Stomach (tissue), 9 donors: ENCODE measurements around the gene VDR. TPM values are rescaled to one million over a fixed set of nuclear protein-coding genes. Genes with fewer than 3 reads are reported as not detected.

Source experiments
- DNase-seq, 2 donors: peaks; one replicate each; pipeline versions ENCODE4 v3.0.0 to v3.0.0-alpha.2; 2013 to 2019
- H3K27ac ChIP-seq, 5 donors: fragments of 200-600 bp in 4 of 5; sonication (generic) in 4 of 5; one replicate each; pipeline ENCODE4 v1.5.1; 2013 to 2019; ENCODE audit warnings: mild to moderate bottlenecking in 1 of 5, moderate library complexity in 1 of 5
- H3K27me3 ChIP-seq, 3 donors: fragments of 200-600 bp; sonication (generic); one replicate each; pipeline ENCODE4 v1.5.1; 2017 to 2019; ENCODE audit warnings: mixed run types in 1 of 3
- H3K36me3 ChIP-seq, 4 donors: fragments of 200-600 bp; sonication (generic); 1 replicate in 3 of 4; 2 replicates in 1 of 4; pipeline ENCODE4 v1.5.1; 2016 to 2019
- H3K4me1 ChIP-seq, 4 donors: fragments of 200-600 bp; sonication (generic); one replicate each; pipeline ENCODE4 v1.5.1; 2016 to 2019
- H3K4me3 ChIP-seq, 4 donors: fragments of 200-600 bp; sonication (generic) in 3 of 4; one replicate each; pipeline ENCODE4 v1.5.1; 2016 to 2019; ENCODE audit warnings: mild to moderate bottlenecking in 1 of 4
- H3K9me3 ChIP-seq, 4 donors: fragments of 200-600 bp; sonication (generic); one replicate each; pipeline ENCODE4 v1.5.1; 2016 to 2019
- EP300 ChIP-seq: sonication (generic); formaldehyde crosslinking; IDR thresholded peaks from one replicate; pipeline ENCODE4 v1.6.1; 2017; ENCODE audit warnings: antibody characterized with exemption
- POLR2A ChIP-seq, 4 donors: fragments of 450-650 bp; IDR thresholded peaks; one replicate each; pipeline ENCODE4 v1.6.1; 2016; ENCODE audit warnings: antibody characterized with exemption in 4 of 4, control low read depth in 2 of 4, mild to moderate bottlenecking in 1 of 4, moderate library complexity in 1 of 4
- POLR2AphosphoS5 ChIP-seq, 3 donors: sonication (generic); formaldehyde crosslinking; IDR thresholded peaks; one replicate each; pipeline ENCODE4 v1.6.1; 2016; ENCODE audit warnings: antibody characterized with exemption in 3 of 3
- WGBS, 5 donors: extraction: QIAGEN DNeasy Blood & Tissue Kit in 3 of 5; methylation state at CpG; one replicate each; pipeline versions ENCODE4 v1.1.5 to v1.1.7; 2013 to 2018; 5-methylcytosine and 5-hydroxymethylcytosine counted together
- intact Hi-C: fragments of 100-400 bp; cut with DNase I; formaldehyde crosslinking; loops from one replicate; pipeline ENCODE4 v1.15.1; 2023; ENCODE audit warnings: low total_unique reads
- polyA plus RNA-seq, 3 donors: library from polyadenylated mRNA; stranded (reverse); fragments of 200-250 nt; gene quantifications; one replicate each; pipeline ENCODE4 v1.2.3, GENCODE V29; 2013
- total RNA-seq, 5 donors: library from RNA; depleted of rRNA; stranded (reverse); fragments of >200 nt; gene quantifications; one replicate each; pipeline versions ENCODE4 v1.1.0 to v1.2.3, GENCODE V29; 2014 to 2016
- TF ChIP-seq, protein P1 (sequence below), 7 experiments: fragments of 450-650 bp in 4 of 7; fragments of 200-600 bp in 3 of 7; sonication (generic) in 3 of 7; IDR thresholded peaks; one replicate each; pipeline ENCODE4 v1.5.1; 2016 to 2019; ENCODE audit warnings: antibody characterized with exemption in 7 of 7, control low read depth in 2 of 7, mild to moderate bottlenecking in 1 of 7
- donor health status: healthy with polysubstance abuse.
- donor health status: Bipolar disorder and iron deficiency.
- donor health status: healthy.

The VDR gene
- total and polyA plus RNA-seq, 8 donors: 2.8 to 22.3 (median 4.7) TPM

GRCh38 chr12:47899466-47899865, 5.3 kb downstream of the VDR start:
- intact Hi-C loops: no loop called here
- Histone ChIP-seq H3K4me1 (peaks cover 19 to 58% (median 24%) of the 10 kb centered on the region in 4 donors), H3K36me3 (no peaks in the 10 kb centered on the region), H3K9me3 (no peaks in the 10 kb centered on the region), H3K27ac (no peak overlapping the region), H3K27me3 (peaks cover 0 to 12% (median 0%) of the 10 kb centered on the region in 3 donors), H3K4me3 (no peak overlapping the region)
- DNase-seq: no peak
- TF ChIP-seq EP300: no peak
- TF ChIP-seq, protein P1, sequence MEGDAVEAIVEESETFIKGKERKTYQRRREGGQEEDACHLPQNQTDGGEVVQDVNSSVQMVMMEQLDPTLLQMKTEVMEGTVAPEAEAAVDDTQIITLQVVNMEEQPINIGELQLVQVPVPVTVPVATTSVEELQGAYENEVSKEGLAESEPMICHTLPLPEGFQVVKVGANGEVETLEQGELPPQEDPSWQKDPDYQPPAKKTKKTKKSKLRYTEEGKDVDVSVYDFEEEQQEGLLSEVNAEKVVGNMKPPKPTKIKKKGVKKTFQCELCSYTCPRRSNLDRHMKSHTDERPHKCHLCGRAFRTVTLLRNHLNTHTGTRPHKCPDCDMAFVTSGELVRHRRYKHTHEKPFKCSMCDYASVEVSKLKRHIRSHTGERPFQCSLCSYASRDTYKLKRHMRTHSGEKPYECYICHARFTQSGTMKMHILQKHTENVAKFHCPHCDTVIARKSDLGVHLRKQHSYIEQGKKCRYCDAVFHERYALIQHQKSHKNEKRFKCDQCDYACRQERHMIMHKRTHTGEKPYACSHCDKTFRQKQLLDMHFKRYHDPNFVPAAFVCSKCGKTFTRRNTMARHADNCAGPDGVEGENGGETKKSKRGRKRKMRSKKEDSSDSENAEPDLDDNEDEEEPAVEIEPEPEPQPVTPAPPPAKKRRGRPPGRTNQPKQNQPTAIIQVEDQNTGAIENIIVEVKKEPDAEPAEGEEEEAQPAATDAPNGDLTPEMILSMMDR (IDR thresholded peaks at IDR 0.05): no peak
- no peak for TF ChIP-seq POLR2A (IDR thresholded peaks at IDR 0.05)
- TF ChIP-seq POLR2AphosphoS5 (IDR thresholded peaks at IDR 0.05): no peak
- WGBS, 5 donors: 90 to 96% (median 93%) methylated on average over 4 to 5 of the region's 5 CpGs

DNA sequence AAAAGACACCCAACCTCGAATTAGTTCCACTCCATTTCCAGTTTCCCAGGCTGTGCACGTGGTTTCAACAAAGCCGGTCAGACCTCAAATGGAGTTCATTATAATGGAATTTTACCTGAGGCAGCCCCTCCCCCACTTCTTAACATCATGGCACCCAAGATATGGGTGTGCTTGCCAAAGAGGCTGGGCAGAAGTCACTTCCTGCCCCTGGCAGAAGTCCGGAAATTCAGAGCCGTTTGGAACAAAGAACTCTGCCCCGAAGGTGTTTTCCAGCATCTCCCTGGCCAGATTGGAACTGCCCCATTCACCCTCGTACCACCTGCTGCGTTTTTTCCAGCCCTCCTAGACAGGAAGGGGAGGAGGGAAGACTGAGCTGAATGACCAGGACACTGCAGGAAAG, 8.2 kb downstream of the VDR start:
- TF ChIP-seq, protein P1 (IDR thresholded peaks at IDR 0.05): no peak
- peak in 1 of 3 donors; percentile 4 for TF ChIP-seq POLR2AphosphoS5 (IDR thresholded peaks at IDR 0.05)
- no peak for TF ChIP-seq EP300
- no peak for DNase-seq
- H3K27ac ChIP-seq: no peak overlapping the region
- H3K4me1 ChIP-seq: peaks cover 0 to 34% (median 12%) of the 10 kb centered on the region in 4 donors
- H3K4me3 ChIP-seq: no peak overlapping the region
- peaks cover 0 to 12% (median 0%) of the 10 kb centered on the region in 3 donors for H3K27me3 ChIP-seq
- 26 to 47% (median 34%) methylated on average over 8 of the region's 8 CpGs for WGBS, 5 donors
- no peaks in the 10 kb centered on the region for H3K9me3 ChIP-seq
- intact Hi-C loops: no loop called here
- H3K36me3 ChIP-seq: no peaks in the 10 kb centered on the region

GRCh38 chr12:47896022-47896421, 8.8 kb downstream of the VDR start:
- H3K27me3 ChIP-seq: peaks cover 0 to 12% (median 0%) of the 10 kb centered on the region in 3 donors
- WGBS, 5 donors: 79 to 87% (median 83%) methylated on average over 4 of the region's 4 CpGs
- no peak for DNase-seq
- H3K4me1 ChIP-seq: peaks cover 0 to 28% (median 7%) of the 10 kb centered on the region in 4 donors
- H3K36me3 ChIP-seq: no peaks in the 10 kb centered on the region
- intact Hi-C loops: no loop called here
- H3K27ac ChIP-seq: no peak overlapping the region
- H3K4me3 ChIP-seq: no peak overlapping the region
- H3K9me3 ChIP-seq: no peaks in the 10 kb centered on the region
- TF ChIP-seq POLR2A (IDR thresholded peaks at IDR 0.05) (no peak), EP300 (no peak), POLR2AphosphoS5 (IDR thresholded peaks at IDR 0.05) (no peak)
- TF ChIP-seq, protein P1 (IDR thresholded peaks at IDR 0.05): no peak

- Histone ChIP-seq H3K9me3 (no peaks in the 10 kb centered on the region), H3K27ac (no peak overlapping the region), H3K4me3 (no peak overlapping the region), H3K27me3 (peaks cover 0 to 5% (median 0%) of the 10 kb centered on the region in 3 donors), H3K4me1 (peaks cover 0 to 17% (median 2%) of the 10 kb centered on the region in 4 donors), H3K36me3 (no peaks in the 10 kb centered on the region)
- TF ChIP-seq EP300: no peak
- no peak for TF ChIP-seq POLR2AphosphoS5 (IDR thresholded peaks at IDR 0.05)
- TF ChIP-seq, protein P1 (IDR thresholded peaks at IDR 0.05): no peak
- no peak for TF ChIP-seq POLR2A (IDR thresholded peaks at IDR 0.05)
- no peak for DNase-seq
- intact Hi-C loops: no loop called here
- WGBS, 5 donors: 81 to 92% (median 89%) methylated on average over 6 of the region's 6 CpGs
Measured at GRCh38 chr12:47894652-47895051, 10.1 kb downstream of the VDR start.
